C4-2B (cell line): ENCODE results near the gene RNF112.

Experiments
- H3K27ac ChIP-seq: fragments of 450-650 bp; 2 replicates; pipeline ENCODE4 v1.5.1; 2017
- ZFX ChIP-seq: fragments of 450-650 bp; IDR thresholded peaks from 2 replicates; pipeline ENCODE4 v1.6.1; 2017
- TF ChIP-seq, protein P1 (sequence below): fragments of 450-650 bp; conservative IDR thresholded peaks from 2 replicates; pipeline ENCODE4 v1.5.1; 2017; ENCODE audit warnings: mild to moderate bottlenecking

RNF112 gene

GRCh38 chr17:19397556-19398041 is 13.4 kb upstream of the RNF112 start:
- no peak overlapping the region for H3K27ac ChIP-seq
- TF ChIP-seq, protein P1, sequence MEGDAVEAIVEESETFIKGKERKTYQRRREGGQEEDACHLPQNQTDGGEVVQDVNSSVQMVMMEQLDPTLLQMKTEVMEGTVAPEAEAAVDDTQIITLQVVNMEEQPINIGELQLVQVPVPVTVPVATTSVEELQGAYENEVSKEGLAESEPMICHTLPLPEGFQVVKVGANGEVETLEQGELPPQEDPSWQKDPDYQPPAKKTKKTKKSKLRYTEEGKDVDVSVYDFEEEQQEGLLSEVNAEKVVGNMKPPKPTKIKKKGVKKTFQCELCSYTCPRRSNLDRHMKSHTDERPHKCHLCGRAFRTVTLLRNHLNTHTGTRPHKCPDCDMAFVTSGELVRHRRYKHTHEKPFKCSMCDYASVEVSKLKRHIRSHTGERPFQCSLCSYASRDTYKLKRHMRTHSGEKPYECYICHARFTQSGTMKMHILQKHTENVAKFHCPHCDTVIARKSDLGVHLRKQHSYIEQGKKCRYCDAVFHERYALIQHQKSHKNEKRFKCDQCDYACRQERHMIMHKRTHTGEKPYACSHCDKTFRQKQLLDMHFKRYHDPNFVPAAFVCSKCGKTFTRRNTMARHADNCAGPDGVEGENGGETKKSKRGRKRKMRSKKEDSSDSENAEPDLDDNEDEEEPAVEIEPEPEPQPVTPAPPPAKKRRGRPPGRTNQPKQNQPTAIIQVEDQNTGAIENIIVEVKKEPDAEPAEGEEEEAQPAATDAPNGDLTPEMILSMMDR, result no peak
- no peak for TF ChIP-seq ZFX

DNA sequence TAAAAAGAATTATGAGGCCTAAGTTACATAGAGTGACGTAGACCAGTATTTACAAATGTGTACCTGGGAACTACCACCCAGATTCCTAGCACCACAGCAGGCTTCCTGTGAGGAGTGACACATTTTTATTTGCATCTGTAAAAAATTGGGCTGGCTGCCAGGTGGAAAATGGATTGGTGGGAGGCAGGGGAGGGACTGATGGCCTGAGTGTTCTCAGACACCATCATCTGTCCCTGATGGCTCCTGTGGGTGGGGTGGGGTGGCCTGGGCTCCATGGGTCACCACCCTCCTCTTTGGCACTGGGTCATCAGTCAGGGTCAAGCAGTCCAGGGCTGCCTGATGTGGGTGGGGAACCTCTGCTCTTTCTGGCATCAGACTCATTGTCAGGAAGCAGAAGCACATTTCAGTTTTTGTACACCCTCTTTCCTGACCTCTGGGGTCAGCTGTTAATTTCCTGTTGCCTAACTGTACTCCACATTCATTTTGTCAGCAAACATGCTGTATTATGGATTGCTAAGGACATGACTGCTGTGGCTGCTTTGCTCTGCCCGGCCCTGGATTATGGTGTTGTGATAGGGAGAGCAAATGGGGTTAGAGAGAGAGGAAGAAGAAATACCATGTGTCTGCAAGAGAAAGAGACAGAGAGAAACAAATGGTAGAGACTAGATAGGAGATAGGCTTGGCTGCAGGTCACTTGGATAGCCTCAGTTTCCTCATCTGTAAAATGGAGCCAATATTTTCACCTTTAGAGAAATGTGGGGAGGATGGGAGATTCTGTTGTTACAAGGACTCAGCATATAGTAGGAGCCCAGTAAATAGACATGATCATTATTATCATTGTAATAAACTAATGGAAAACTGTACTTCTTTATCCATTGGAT is 12.5 kb upstream of the RNF112 start:
- no peak overlapping the region for H3K27ac ChIP-seq
- TF ChIP-seq, protein P1, result no peak
- no peak for TF ChIP-seq ZFX

GRCh38 chr17:19399750-19400450 is 11.1 kb upstream of the RNF112 start:
- TF ChIP-seq, protein P1, result no peak
- no peak for TF ChIP-seq ZFX
- H3K27ac ChIP-seq, result no peak overlapping the region

DNA sequence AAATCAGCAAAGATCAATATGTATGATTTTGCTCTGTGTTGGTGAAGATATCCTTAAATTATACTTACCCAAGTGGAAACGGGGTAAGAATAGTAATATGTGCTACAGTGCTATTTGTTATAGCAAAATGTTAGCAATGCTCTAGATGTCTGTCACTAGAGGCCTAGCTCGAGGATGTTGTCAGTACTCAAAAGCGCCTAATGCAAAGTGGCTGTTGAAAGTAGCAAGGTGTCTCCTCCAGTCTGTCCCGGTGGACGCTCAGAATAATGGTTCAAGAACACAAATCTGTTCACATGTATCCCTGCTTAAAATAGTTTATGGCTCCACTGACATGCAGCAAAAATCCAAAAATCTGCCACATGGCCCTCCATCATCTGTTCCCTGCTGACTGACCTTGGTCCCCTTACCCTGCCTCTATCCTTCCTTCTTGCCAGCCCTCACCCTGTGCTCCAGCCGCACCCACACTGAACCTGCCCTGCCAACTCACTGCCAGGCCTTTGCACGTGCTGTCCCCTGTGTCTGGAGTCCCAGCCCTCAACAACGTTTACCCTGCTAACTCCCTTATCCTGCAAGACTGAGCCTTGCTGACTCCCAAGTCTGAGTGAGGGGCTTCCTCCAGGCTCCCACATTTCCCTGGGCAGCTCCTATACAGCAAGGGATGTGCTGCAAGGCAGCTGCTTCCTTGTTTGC is 9.6 kb upstream of the RNF112 start:
- TF ChIP-seq, protein P1, result no peak
- TF ChIP-seq ZFX, result no peak
- peak overlapping the region; percentile 20; the same call in 1 of the 2 replicates for H3K27ac ChIP-seq

GRCh38 chr17:19402171-19402570 is 8.9 kb upstream of the RNF112 start:
- TF ChIP-seq, protein P1, result no peak
- no peak for TF ChIP-seq ZFX
- H3K27ac ChIP-seq, result no peak overlapping the region; the same call in 1 of the 2 replicates

GRCh38 chr17:19403021-19403420 is 8.0 kb upstream of the RNF112 start:
- H3K27ac ChIP-seq, result peak overlapping the region; percentile 2; the same call in 1 of the 2 replicates
- TF ChIP-seq, protein P1, result no peak
- TF ChIP-seq ZFX, result no peak
